ENCODE results near the gene ENTPD1. TPM values are rescaled to one million over a fixed set of nuclear protein-coding genes. Genes with fewer than 3 reads are reported as not detected.
"Not testable (repeated sequence)": the region's sequence is repeated elsewhere in the genome, so short reads cannot be mapped to it uniquely, and the experiment has no call there.

The ENTPD1 gene
- total RNA-seq, 1 donor from 2014 or later = not detected

- TF ChIP-seq CTCF (conservative IDR thresholded peaks at IDR 0.05; ENCODE audit: low read depth, low read length) = no peak
- no peak overlapping the region for H3K4me3 ChIP-seq (ENCODE audit: low read depth, low read length)
Observed at GRCh38 chr10:95795602-95796001, 39.6 kb downstream of the ENTPD1 start.

GRCh38 chr10:95796504-95796903 lies 40.5 kb downstream of the ENTPD1 start:
- no peak overlapping the region for H3K4me3 ChIP-seq (ENCODE audit: low read depth, low read length)
- TF ChIP-seq CTCF (conservative IDR thresholded peaks at IDR 0.05; ENCODE audit: low read depth, low read length) = no peak

More at GRCh38 chr10:95795602-95796001, 39.6 kb downstream of the ENTPD1 start:
- no peak for DNase-seq (ENCODE audit: low read depth)

GRCh38 chr10:95798096-95798855 lies 42.3 kb downstream of the ENTPD1 start:
- TF ChIP-seq CTCF (conservative IDR thresholded peaks at IDR 0.05; ENCODE audit: low read depth, low read length) = no peak
- H3K4me3 ChIP-seq (ENCODE audit: low read depth, low read length) = no peak overlapping the region
- no peak for DNase-seq (ENCODE audit: low read depth)

More at GRCh38 chr10:95796504-95796903, 40.5 kb downstream of the ENTPD1 start:
- DNase-seq (ENCODE audit: low read depth) = no peak

GRCh38 chr10:95800286-95800685 lies 44.3 kb downstream of the ENTPD1 start:
- not testable (repeated sequence) for H3K4me3 ChIP-seq (ENCODE audit: low read depth, low read length); DNase-seq (ENCODE audit: low read depth)

- H3K4me3 ChIP-seq (ENCODE audit: low read depth, low read length); DNase-seq (ENCODE audit: low read depth): not testable (repeated sequence)
Observed at GRCh38 chr10:95806687-95807380, 50.9 kb downstream of the ENTPD1 start.

- DNase-seq (ENCODE audit: low read depth) = not testable (repeated sequence)
Observed at GRCh38 chr10:95808705-95809308, 52.8 kb downstream of the ENTPD1 start.

GRCh38 chr10:95809370-95810197 lies 53.6 kb downstream of the ENTPD1 start:
- TF ChIP-seq CTCF (conservative IDR thresholded peaks at IDR 0.05; ENCODE audit: low read depth, low read length) = no peak
- no peak for DNase-seq (ENCODE audit: low read depth)
- H3K4me3 ChIP-seq (ENCODE audit: low read depth, low read length) = no peak overlapping the region

More at GRCh38 chr10:95808705-95809308, 52.8 kb downstream of the ENTPD1 start:
- not testable (repeated sequence) for H3K4me3 ChIP-seq (ENCODE audit: low read depth, low read length)

Measured in epithelial cell of proximal tubule (primary cell).